Measurements from ENCODE around the gene FAM50B.
"Not testable (repeated sequence)": the region's sequence is repeated elsewhere in the genome, so short reads cannot be mapped to it uniquely, and the experiment has no call there.

FAM50B gene

DNA sequence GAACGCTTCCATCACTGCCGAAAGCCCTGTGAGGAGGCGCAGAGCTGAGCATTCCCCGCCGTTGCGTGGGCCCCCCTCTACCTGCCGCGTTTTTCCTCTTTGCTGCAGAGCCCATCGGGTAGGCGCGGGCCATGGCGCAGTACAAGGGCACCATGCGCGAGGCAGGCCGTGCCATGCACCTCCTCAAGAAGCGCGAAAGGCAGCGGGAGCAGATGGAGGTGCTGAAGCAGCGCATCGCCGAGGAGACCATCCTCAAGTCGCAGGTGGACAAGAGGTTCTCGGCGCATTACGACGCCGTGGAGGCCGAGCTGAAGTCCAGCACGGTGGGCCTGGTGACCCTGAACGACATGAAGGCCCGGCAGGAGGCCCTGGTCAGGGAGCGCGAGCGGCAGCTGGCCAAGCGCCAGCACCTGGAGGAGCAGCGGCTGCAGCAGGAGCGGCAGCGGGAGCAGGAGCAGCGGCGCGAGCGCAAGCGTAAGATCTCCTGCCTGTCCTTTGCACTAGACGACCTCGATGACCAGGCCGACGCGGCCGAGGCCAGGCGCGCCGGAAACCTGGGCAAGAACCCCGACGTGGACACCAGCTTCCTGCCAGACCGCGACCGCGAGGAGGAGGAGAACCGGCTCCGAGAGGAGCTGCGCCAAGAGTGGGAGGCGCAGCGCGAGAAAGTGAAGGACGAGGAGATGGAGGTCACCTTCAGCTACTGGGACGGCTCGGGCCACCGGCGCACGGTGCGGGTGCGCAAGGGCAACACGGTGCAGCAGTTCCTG, 693 bp downstream of the FAM50B start:
- no peak for DNase-seq

DNA sequence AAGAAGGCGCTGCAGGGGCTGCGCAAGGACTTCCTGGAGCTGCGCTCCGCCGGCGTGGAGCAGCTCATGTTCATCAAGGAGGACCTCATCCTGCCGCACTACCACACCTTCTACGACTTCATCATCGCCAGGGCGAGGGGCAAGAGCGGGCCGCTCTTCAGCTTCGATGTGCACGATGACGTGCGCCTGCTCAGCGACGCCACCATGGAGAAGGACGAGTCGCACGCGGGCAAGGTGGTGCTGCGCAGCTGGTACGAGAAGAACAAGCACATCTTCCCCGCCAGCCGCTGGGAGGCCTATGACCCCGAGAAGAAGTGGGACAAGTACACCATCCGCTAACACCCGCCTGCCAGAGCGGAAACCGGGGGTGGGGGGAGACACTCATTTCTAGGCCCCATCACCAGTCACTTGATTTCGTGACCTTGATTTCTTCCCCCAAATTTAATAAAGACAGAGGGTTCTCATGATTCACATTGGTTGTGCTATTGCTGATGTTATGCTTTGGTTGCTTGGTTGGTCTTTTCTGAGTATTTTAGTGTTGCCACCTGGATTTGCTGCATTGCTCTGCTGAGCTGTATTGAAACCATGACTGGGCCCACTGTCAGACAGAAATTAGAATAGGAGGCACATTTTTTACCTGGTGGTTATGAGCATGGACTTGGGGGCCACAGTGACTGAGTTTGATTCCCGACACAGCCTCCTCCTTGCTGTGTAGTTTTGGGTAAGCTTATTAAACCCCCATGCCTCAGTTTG, 1.5 kb downstream of the FAM50B start:
- DNase-seq, result no peak

DNA sequence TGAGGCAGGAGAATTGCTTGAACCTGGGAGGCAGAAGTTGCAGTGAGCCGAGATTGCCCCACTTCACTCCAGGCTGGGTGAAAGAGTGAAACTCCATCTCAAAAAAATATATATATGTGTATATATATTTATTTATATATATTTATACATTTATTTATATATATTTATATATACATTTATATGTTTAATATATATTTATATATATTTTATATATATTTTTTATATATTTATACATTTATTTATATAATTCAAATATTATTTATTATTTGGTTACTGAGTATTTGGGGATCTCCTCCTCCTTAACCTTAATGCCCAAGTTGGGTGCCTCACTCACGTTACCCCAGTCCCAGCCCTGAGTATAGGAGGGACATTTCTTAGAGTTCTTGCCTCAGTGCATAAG, 2.7 kb downstream of the FAM50B start:
- DNase-seq, result no peak

DNA sequence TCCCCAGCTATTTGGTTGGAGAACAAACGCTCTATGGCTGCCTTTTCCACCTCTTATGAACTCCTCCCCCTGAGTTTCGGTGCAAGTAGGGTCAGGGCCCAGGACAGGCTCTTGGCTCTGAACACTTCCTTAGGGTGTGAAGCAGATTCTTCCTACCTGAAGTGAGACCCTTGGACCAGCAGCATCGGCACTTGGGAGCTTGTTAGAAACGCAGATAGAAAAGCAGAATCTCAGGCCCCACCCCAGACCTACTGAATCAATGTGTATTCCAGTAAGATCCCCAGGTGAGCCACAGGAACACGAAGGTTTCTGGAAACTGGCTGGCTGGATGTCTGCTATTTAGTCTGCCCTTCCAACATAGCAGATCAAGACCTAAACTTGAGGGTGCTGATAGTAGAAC, 3.2 kb downstream of the FAM50B start:
- DNase-seq, result no peak

DNA sequence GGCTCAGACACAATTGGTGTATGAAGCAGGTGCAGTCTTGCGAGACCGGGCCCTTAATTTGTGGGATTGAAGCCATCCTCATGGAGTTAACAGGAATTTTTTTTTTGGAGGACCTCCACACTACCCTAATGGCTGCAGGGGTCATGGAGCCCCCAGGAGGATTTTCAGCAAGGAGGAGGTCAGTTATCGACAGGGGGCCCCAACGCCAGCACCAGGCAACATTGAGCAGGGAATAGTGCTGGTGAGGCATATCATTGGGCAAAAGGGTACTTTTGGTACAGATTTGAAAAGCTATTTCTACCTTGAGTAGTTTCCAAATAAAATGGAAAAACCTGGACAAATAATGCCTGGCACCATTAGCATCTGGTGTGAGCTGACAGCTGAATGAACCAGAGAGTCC, 6.7 kb downstream of the FAM50B start:
- DNase-seq, result no peak

DNA sequence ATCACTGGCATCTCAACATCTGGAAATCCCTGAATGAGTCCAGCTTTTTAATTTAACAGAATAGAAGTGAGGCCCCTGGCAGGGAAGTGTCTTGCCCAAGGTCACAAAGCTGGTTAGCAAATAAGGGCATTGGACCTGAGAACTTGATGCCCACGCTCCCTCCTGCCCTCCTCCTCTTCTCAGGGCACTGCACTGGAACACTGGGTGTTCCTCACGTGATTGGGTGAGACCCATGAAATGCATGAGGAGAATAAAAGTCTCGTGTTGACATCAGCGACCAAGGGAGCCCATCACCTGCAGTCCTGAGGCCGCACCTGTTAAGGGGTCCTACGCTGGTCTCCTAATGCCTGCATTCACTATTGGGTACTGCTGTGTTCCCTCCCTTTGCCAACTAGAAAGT, 7.4 kb downstream of the FAM50B start:
- no peak for DNase-seq

DNA sequence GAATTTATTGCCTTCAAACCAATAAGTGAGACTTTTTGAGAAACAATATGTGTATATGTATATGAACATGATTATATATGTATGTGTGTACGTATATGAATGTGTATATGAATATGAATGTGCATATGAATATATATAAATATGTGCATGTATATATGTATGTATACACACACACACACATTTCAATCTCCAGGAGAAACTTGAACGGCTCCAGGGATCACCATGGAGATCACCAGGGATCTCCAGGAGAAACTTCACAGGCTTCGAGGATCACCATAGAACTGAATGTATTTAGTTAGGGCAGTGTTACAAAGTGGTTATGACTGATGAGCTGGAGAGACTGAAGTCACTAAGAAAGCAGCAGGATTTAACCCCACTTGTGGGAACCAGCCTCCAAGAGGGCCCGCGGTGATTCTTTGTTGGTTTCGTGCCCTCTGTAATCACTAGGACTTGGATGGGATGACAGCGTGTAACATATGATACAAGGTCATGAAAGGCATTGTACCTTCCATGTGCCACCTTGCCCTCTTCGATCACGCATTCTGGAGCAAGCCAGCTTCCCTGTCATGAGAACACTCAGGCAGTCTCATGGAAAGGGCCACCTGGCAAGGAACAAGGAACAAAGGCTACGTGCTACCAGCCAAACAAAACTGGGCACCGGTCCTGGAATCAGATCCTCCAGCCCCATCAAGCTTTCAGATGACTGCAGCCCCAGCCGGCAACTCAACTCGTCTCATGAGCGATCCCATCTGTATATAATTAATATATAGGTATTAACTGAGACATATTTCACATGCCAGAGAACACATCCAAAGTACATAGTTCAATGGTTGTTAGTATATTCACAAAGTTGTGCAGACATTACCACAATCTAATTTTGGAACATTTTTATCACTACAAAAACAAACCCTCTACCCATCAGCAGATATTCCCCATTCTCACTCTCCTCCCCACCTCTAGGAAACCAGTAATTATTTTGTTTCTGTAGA, 8.6 kb downstream of the FAM50B start:
- DNase-seq, result peak; percentile 42

DNA sequence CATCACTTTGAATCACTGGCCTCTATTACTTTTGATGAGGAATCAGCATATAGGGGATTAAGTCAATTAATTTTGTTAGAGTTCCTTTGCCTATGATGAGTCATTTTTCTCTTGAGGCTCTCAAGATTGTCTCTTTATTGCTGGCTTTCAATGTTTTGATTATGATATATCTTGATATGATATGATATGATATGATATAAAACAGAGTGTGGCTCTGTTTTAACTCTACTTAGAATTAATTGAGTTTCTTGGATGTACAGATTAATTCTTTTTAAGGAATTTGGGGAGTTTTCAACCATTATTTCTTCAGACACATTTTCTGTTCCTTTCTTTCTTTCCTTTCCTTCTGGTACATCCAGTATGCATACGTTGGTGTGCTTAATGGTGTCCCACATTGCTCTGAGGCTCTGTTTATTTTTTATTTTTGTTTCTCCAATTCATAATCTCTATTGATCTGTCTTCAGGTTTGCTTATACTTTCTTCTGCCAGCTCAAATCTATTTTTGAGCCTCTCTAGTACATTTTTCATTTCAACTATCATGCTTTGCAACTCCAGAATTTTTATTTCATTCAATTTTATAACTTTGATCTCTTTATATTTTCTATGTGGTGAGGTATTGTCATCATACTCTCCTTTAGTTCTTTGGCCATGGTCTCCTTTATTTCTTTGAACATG, 10.8 kb downstream of the FAM50B start:
- no peak for DNase-seq

DNA sequence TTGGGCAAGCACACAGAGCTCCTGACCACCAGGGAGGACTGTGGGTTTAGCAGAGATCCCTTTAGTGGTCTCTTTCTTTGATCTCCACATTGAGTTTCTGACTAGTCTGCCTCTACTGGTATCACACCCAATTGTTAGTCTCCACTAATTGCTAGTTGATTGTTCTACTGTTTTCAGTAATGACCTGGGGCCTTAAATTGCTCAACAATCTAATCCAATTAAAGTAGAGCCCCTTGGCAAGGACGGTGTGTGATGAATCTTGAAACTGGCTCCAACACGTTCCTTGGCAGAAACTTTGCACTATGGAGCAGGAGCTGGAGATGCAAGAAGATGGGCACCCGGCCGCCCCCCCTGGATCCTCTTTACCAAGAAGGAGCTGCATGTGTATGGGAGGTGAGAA, 12.3 kb downstream of the FAM50B start:
- no peak for DNase-seq

DNA sequence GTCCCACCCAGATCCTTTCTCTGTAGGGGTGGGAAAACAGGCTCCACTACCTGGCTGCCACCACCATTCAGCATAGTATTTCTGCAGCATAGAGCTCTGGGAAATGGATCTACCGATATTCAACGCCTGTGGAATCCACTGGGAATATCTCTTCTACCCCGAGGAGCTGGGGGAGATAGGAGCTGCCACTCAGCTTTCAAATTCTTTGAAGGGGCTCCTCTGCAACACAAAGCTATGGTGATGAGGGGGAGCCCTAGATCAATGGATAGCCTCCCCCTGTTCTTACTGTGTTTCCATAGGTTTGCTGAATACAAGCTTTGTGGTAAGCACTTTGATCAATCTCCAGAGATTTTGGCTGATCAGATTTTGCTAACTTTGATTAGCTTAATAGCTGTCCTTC, 12.9 kb downstream of the FAM50B start:
- DNase-seq, result no peak

DNA sequence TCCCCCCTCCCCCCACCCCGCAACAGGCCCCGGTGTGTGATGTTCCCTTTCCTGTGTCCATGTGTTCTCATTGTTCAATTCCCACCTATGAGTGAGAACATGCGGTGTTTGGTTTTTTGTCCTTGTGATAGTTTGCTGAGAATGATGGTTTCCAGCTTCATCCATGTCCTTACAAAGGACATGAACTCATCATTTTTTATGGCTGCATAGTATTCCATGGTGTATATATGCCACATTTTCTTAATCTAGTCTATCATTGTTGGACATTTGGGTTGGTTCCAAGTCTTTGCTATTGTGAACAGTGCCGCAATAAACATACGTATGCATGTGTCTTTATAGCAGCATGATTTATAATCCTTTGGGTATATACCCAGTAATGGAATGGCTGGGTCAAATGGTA, 14.1 kb downstream of the FAM50B start:
- DNase-seq, result not testable (repeated sequence)

DNA sequence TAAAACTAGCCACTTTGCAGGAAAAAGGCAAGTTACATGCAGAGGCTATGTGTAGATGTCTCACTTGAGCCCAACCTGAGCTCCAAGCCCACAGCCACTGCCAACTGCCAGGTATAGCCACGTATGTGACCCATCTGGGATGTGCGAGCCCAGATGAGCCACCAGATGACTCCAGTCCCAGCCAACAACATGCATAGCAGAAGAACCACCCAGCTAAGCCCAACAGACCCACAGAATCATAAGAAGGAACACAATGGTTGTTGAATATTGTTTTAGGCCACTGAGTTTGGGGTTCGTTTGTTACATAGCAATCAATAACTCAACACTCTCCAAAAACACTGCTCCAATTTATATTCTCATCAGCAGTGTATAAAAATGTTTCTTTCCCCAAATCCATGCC, 16.3 kb downstream of the FAM50B start:
- DNase-seq, result no peak

DNA sequence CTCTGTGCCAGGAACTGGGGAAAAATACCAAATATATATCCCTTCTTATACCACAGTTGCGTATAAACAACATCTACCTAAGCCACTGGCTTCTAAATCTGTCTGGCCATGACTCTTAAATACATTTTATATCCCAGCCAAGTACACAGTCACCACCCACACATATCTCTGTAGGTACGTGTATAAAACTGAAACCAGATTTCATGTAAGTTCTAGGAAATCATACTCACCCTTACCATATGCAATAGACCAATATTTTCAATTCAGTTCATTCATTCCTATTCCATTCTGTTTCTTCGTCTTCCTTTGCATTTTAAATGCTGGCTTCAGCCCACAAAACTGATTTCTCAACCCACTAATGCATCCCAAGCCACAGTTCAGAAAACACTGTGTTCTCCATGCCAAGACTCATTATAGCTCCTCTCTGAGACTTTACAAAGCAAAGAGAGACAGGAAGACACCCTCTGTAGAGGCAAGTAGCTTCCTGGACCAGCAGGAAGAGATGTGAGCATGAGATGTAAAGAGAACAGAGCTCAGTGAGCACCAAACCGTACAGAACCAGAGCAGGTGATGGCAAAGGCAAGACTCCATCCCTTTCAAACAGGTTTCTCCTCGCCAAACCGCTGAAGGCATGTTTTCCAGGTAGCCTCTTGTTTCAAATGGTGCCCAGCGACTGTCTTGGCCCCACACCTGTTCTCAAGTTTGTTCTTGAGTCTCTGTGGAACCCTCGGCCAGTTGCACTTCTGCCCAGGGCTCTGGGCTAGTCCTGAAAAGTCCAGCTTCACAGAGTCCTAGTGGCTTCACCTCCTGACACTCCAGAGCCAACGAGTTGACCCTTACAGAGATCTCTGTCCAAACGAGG, 18.7 kb downstream of the FAM50B start:
- DNase-seq, result peak; percentile 89

DNA sequence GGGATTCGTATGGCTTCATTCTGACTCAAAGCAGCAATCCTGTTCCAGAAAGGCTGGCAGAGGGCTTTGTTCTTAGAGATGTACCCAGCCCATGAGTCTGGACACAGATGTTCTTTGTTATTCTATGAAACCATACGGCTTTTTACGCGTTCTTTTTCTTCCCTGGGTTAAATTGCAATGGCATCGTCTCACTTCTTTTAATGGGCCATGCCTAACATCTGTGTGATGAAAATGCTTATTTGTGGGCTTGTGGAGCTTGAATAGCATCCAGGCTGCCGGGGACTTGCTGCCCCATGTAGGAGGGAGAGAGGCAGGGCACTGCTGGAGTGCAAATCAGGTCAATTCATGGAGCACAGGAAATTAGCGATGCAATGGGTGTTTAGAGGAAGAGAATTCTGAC, 19.4 kb downstream of the FAM50B start:
- peak; percentile 61 for DNase-seq

DNA sequence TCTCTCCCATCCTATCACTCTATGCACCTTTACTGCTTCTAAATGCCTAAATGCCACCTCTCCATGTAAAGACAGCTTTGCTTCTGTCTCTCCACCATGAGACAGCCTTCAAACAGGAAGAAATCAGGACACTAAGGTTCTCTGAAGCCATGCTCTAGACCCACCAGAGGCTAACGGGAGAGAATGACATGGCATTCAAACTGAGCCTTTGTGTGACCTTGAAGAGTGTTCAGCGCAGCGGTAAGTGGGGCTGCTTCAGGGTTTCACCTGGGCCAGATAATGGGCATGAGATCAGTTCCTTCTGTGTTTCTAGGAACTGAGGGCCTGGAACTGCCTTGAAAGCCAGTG, 20.1 kb downstream of the FAM50B start:
- no peak for DNase-seq

DNA sequence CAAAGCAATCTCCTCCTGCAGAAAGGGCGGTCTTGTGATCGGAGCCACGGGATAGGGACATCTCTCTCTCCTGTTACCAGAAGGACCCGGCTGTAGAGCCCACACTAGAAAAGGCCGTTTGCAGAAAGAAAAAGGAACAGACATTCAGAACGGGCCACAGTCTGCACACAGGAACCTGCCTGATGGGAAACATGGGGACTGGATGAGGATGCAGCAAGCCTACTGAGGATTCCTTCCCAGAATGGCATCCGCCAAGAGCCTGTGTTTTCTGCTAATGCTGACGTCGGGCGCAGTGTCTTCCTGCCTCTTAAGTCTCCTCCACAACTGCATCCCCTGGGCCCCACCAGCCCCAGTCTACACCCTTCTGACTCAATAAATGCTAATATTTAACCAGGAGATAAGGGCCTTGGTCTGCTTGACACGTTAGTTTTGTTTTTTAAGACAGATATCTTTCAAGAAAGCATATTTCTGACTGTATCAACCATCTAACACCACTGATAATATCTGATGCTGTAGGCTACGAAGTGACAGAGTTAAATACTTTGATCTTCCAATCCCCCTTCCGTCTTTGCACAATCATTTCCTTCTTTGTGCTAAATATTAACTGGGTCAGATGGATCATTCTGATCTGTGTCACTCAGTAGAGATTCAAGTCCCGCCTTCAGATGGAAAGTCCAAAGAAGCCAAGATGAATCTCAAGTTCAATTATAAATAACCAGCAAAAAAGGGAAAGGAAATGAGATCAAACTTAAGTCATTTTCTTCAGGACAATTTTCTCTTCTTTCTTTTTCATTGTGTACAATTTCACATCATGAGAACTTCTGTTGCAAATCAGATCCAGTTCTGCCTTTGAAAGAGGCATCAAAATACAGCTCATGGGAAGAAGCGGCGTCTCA, 20.7 kb downstream of the FAM50B start:
- no peak for DNase-seq

DNA sequence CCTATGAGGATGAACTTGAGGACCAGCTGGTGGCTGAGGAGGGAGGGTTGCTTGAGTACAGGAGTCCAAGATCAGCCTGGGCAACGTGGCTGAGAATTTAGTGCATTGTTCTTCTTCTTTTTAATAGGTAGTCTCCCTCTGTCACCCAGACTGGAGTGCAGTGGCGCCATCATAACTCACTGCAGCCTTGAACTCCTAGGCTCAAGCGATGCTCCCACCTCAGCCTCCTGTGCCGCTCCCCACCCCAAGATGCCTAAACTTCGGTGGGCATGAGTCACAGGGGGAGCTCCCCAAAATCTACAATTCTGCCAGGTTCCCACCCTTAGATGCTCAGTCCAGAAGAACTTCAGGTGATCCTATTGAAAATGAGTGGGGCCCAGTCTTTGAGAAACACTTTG, 21.4 kb downstream of the FAM50B start:
- DNase-seq, result no peak

DNA sequence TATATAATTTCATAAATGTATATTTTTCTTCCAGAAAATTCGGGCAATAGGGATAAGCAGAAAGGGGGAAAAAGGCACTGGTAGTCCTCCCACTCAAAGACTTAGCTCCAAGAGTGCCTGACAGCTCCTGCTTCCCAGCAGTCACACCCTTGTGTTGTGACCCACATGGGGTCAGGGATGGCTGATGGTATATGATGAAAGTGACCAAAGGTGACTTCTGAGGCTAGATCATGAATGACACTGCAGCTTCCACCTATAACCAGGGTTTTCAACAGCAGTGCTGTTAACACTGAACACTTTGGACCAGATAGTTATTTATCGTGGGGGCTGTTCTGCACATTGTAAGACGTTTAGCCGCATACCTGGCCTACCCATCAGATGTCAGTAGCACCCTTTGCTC, 22.3 kb downstream of the FAM50B start:
- DNase-seq, result no peak

DNA sequence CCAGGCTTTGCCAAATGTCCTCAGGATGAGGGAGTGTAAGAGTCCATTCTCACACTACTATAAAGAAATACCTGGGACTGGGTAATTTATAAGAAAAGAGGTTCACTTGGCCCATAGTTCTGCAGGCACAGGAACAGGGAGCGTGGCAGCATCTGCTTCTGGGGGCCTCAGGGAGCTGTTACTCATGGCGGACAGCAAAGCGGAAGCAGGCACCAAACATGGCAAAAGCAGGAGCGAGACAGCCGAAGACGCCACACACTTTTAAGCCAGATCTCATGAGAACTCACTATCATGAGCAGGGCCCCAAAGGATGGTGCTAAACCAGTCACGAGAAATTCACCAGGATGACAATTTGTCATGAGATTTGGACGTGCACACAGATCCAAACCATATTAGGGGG, 22.8 kb downstream of the FAM50B start:
- no peak for DNase-seq

DNA sequence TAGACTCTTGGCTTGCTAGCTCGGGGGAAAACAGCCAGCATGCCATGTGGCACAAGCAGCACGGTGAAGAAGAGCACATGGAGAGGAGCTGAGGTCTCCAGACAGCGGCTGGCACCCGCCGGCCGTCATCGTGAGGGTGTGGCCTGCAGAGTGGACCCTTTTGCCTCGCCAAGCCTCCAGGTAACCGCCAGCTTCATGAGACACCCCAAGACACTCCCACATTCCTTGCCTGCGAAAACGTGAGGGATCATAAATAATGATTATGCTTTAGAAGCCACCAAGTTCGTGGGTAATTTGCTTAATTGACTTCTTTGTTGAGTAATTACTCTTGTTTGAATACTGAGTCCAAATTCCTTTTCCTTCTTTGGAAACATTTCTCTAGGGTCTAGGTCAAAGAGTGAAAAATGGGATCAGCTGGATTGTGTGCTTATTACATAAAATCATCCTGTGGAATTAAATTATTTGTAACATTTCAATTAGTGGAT, 23.2 kb downstream of the FAM50B start:
- DNase-seq, result no peak

DNA sequence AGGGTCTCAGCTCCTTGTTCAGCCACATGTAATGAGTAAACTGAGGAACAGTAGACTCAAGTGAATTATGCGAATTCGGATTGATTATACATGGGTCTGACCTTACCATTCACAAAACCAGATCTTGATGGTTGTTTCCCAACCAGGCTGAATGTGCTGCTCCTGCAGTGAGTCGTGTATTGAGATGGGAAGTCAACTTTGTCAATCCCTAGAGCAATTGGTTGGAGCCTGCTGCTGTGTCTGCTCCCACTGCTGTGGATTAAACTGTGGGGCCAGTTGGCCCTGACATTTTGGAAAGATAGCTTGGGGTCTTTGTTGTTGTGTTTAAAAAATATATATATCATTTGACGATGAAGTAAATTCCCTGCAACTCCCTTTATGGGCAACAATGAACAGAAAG, 23.9 kb downstream of the FAM50B start:
- no peak for DNase-seq

Data from fibroblast of skin of right biceps (primary cell).